Neural progenitor cell (in vitro differentiated cells): ENCODE data around the gene PPT2. TPM values are rescaled to one million over a fixed set of nuclear protein-coding genes. Genes with fewer than 3 reads are reported as not detected.

Source experiments
- DNase-seq: peaks from one replicate; pipeline ENCODE4 v3.0.0-alpha.2; 2016; ENCODE audit warnings: low spot score
- H2AFZ ChIP-seq: fragments of 200-600 bp; sonication (generic); replicated peaks from 2 replicates; pipeline ENCODE4 v1.6.1; 2016; ENCODE audit warnings: antibody characterized with exemption
- H3F3A ChIP-seq: fragments of 200-600 bp; sonication (generic); 2 replicates; pipeline ENCODE4 v1.6.1; 2016; ENCODE audit warnings: antibody characterized with exemption, low read depth
- H3K27ac ChIP-seq: fragments of 200-600 bp; sonication (generic); 2 replicates; pipeline ENCODE4 v1.5.1; 2016; ENCODE audit warnings: mild to moderate bottlenecking
- H3K27me3 ChIP-seq: fragments of 200-600 bp; sonication (generic); 2 replicates; pipeline ENCODE4 v1.6.1; 2016; ENCODE audit warnings: mild to moderate bottlenecking, moderate library complexity
- H3K36me3 ChIP-seq: fragments of 200-600 bp; sonication (generic); 2 replicates; pipeline ENCODE4 v1.5.1; 2016
- H3K4me1 ChIP-seq: fragments of 200-600 bp; sonication (generic); 2 replicates; pipeline ENCODE4 v1.6.1; 2016; ENCODE audit warnings: mixed run types
- H3K4me2 ChIP-seq: fragments of 200-600 bp; sonication (generic); 2 replicates; pipeline ENCODE4 v1.6.1; 2016
- H3K4me3 ChIP-seq: fragments of 200-600 bp; sonication (generic); 2 replicates; pipeline ENCODE4 v1.5.1; 2016
- H3K79me2 ChIP-seq: fragments of 200-600 bp; sonication (generic); 2 replicates; pipeline ENCODE4 v1.6.1; 2016; ENCODE audit warnings: low read depth
- H3K9ac ChIP-seq: fragments of 200-600 bp; sonication (generic); 2 replicates; pipeline ENCODE4 v1.6.1; 2016
- H3K9me3 ChIP-seq: fragments of 200-600 bp; sonication (generic); 2 replicates; pipeline ENCODE4 v1.5.1; 2016; ENCODE audit warnings: low read depth
- H4K20me1 ChIP-seq: fragments of 200-600 bp; sonication (generic); 2 replicates; pipeline ENCODE4 v1.6.1; 2016; ENCODE audit warnings: low read depth
- H3K27ac Mint-ChIP-seq: 3 replicates; pipeline ENCODE4 v1.8.0; 2021; ENCODE audit warnings: mixed read lengths
- H3K27me3 Mint-ChIP-seq: 2 replicates; pipeline ENCODE4 v1.8.0; 2022; ENCODE audit warnings: low read depth, mild to moderate bottlenecking, inconsistent platforms, moderate library complexity, mixed read lengths; ENCODE audit not compliant: insufficient read depth
- H3K36me3 Mint-ChIP-seq: 3 replicates; pipeline ENCODE4 v1.8.0; 2021; ENCODE audit warnings: mixed read lengths
- H3K4me1 Mint-ChIP-seq: 3 replicates; pipeline ENCODE4 v1.8.0; 2021; ENCODE audit warnings: mixed read lengths
- H3K4me3 Mint-ChIP-seq: 3 replicates; pipeline ENCODE4 v1.8.0; 2021; ENCODE audit warnings: mild to moderate bottlenecking, moderate library complexity, mixed read lengths
- H3K9me3 Mint-ChIP-seq: 3 replicates; pipeline ENCODE4 v1.8.0; 2020; ENCODE audit warnings: mixed read lengths
- EZH2 ChIP-seq: fragments of 200-600 bp; sonication (generic); IDR thresholded peaks from 2 replicates; pipeline ENCODE4 v1.6.1; 2017; ENCODE audit warnings: antibody characterized with exemption, mild to moderate bottlenecking, moderate library complexity
- EZH2phosphoT487 ChIP-seq: fragments of 200-600 bp; sonication (generic); IDR thresholded peaks from 2 replicates; pipeline ENCODE4 v1.6.1; 2017; ENCODE audit warnings: antibody characterized with exemption
- total RNA-seq: library from RNA; depleted of rRNA; stranded (reverse); fragments of >200 nt; gene quantifications from 2 replicates; pipeline ENCODE4 v1.2.3, GENCODE V29; 2015; ENCODE audit warnings: low replicate concordance
- TF ChIP-seq, protein P1 (sequence below): fragments of 200-600 bp; sonication (generic); IDR thresholded peaks from 2 replicates; pipeline ENCODE4 v1.5.1; 2017; ENCODE audit warnings: antibody characterized with exemption, mild to moderate bottlenecking

PPT2 gene
- total RNA-seq, 1 donor from 2014 or later = 18.6 TPM

DNA sequence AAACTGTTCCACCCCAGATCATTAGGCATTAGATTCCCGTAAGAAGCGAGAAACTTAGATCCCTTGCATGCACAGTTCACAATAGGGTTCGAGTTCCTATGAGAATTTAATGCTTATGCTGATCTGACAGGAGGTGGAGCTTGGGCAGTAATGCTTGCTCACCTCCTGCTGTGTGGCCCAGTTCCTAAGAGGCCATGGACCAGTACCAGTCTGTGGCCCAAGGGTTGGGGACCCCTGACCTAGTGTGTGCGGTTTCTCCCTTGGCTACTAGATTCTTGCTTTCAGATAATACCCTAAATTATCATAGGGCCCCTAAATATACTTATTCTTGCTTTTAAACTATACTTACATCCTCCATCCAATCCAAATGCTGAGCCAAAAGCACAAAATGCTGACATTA is 40.4 kb downstream of the PPT2 start:
- Mint-ChIP-seq H3K27ac (peak overlapping the region; percentile 99), H3K4me1 (peaks cover 47% of the 10 kb centered on the region), H3K4me3 (peak overlapping the region; percentile 93), H3K36me3 (peaks cover 2% of the 10 kb centered on the region), H3K9me3 (no peaks in the 10 kb centered on the region), H3K27me3 (peaks cover 2% of the 10 kb centered on the region)
- Histone ChIP-seq H3K27ac (no peak overlapping the region), H3F3A (peaks cover 33% of the 10 kb centered on the region), H4K20me1 (no peaks in the 10 kb centered on the region), H3K9me3 (no peaks in the 10 kb centered on the region), H3K9ac (no peak overlapping the region), H3K4me3 (no peak overlapping the region), H3K4me2 (peak overlapping the region; percentile 82), H2AFZ (no peak overlapping the region), H3K36me3 (no peaks in the 10 kb centered on the region), H3K27me3 (no peaks in the 10 kb centered on the region), H3K4me1 (peaks cover 32% of the 10 kb centered on the region), H3K79me2 (peaks cover 16% of the 10 kb centered on the region)
- DNase-seq = no peak
- TF ChIP-seq EZH2phosphoT487 = no peak
- TF ChIP-seq, protein P1, sequence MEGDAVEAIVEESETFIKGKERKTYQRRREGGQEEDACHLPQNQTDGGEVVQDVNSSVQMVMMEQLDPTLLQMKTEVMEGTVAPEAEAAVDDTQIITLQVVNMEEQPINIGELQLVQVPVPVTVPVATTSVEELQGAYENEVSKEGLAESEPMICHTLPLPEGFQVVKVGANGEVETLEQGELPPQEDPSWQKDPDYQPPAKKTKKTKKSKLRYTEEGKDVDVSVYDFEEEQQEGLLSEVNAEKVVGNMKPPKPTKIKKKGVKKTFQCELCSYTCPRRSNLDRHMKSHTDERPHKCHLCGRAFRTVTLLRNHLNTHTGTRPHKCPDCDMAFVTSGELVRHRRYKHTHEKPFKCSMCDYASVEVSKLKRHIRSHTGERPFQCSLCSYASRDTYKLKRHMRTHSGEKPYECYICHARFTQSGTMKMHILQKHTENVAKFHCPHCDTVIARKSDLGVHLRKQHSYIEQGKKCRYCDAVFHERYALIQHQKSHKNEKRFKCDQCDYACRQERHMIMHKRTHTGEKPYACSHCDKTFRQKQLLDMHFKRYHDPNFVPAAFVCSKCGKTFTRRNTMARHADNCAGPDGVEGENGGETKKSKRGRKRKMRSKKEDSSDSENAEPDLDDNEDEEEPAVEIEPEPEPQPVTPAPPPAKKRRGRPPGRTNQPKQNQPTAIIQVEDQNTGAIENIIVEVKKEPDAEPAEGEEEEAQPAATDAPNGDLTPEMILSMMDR = no peak
- no peak for TF ChIP-seq EZH2

DNA sequence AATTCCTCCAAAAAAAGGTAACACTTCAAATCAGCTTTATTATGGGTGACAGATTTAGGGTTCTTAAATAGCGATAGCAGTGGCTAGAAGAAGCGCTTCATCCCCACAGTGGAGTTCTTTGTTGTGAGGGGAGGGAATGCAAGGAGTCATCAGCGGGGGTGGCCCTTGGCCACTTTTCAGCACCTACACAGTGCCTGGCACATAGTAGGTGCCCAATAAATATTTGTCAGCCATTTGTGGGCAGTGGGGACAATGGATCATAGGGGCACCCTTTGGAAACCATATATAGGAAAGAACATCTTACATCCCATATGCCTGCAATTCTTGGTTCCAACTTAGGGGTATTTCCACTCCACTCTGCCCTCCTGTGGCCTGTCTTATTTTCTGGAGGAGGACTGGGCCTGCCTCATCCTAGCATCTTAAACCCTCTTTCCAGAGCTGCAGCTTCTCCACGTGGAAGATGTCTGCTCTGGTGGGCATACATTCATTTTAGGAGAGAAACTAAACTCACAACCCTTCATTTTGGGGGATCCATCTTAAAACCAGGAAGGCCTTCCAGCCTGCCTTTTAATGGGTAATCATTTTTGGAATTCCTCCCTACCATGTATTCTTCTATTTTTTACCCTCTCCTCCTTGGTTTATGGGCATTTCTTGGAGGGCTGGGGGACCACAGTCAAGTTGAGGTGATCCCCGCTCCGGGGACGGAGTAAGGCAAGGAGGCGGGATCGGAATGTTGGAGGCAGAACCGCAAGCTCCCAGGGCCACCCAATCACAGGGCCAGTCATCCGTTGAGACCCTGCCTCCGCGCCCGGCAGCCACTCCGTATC is 41.1 kb downstream of the PPT2 start:
- Histone ChIP-seq H2AFZ (no peak overlapping the region), H3K9ac (peak overlapping the region; percentile 31), H4K20me1 (no peaks in the 10 kb centered on the region), H3K79me2 (peaks cover 10% of the 10 kb centered on the region), H3K4me1 (peaks cover 32% of the 10 kb centered on the region), H3F3A (peaks cover 33% of the 10 kb centered on the region), H3K4me2 (peak overlapping the region; percentile 82), H3K4me3 (peak overlapping the region; percentile 54), H3K27ac (peak overlapping the region; percentile 72), H3K36me3 (no peaks in the 10 kb centered on the region), H3K9me3 (no peaks in the 10 kb centered on the region), H3K27me3 (no peaks in the 10 kb centered on the region)
- peak; percentile 53 for DNase-seq
- H3K27me3 Mint-ChIP-seq = peaks cover 2% of the 10 kb centered on the region
- TF ChIP-seq EZH2phosphoT487 (no peak), EZH2 (no peak)
- TF ChIP-seq, protein P1 = peak; percentile 37
- H3K9me3 Mint-ChIP-seq = no peaks in the 10 kb centered on the region
- peak overlapping the region; percentile 99 for H3K27ac Mint-ChIP-seq
- H3K36me3 Mint-ChIP-seq = peaks cover 2% of the 10 kb centered on the region
- H3K4me3 Mint-ChIP-seq = peak overlapping the region; percentile 93
- peaks cover 51% of the 10 kb centered on the region for H3K4me1 Mint-ChIP-seq

DNA sequence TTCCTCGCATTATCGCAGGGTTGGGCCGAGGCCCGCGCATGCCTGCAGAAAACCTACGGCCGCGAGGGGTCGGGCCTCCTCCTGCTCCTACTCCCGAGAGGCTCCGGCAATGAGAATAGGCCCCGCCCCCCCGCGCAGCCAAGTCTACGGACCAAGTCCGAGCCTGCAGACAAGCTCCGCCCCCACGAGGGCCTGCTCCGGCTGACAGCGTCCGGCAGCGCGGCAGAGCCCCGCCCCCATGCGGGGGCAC is 41.6 kb downstream of the PPT2 start:
- no peaks in the 10 kb centered on the region for H3K9me3 Mint-ChIP-seq
- peaks cover 2% of the 10 kb centered on the region for H3K36me3 Mint-ChIP-seq
- H3F3A ChIP-seq = peaks cover 30% of the 10 kb centered on the region
- no peaks in the 10 kb centered on the region for H3K9me3 ChIP-seq
- no peak for TF ChIP-seq EZH2
- no peak for TF ChIP-seq EZH2phosphoT487
- TF ChIP-seq, protein P1 = peak; percentile 34
- H3K4me2 ChIP-seq = peak overlapping the region; percentile 86
- H3K79me2 ChIP-seq = peaks cover 9% of the 10 kb centered on the region
- no peaks in the 10 kb centered on the region for H3K36me3 ChIP-seq
- peaks cover 2% of the 10 kb centered on the region for H3K27me3 Mint-ChIP-seq
- peak overlapping the region; percentile 70 for H3K4me3 ChIP-seq
- H3K9ac ChIP-seq = no peak overlapping the region
- no peaks in the 10 kb centered on the region for H3K27me3 ChIP-seq
- peak overlapping the region; percentile 93 for H3K4me3 Mint-ChIP-seq
- DNase-seq = peak; percentile 100
- H3K27ac ChIP-seq = peak overlapping the region; percentile 99
- no peak overlapping the region for H2AFZ ChIP-seq
- peaks cover 30% of the 10 kb centered on the region for H3K4me1 ChIP-seq
- peak overlapping the region; percentile 99 for H3K27ac Mint-ChIP-seq
- no peaks in the 10 kb centered on the region for H4K20me1 ChIP-seq
- H3K4me1 Mint-ChIP-seq = peaks cover 49% of the 10 kb centered on the region
